Memory B cell (primary cell): ENCODE results near the gene C1QTNF6.

Experiments
- ATAC-seq: fragments of 150-1000 bp; cut with Tn5 transposase; 2 replicates; pipeline ENCODE4 v1.10.0; 2021; ENCODE audit warnings: low read depth, mild to moderate bottlenecking, moderate library complexity
- DNase-seq, 2 donors: peaks; one replicate each; pipeline ENCODE4 v3.0.0; 2022; ENCODE audit warnings: low spot score in 2 of 2
- H3K27ac Mint-ChIP-seq: one replicate; pipeline ENCODE4 v1.8.0; 2022; ENCODE audit warnings: mild to moderate bottlenecking, moderate library complexity, mixed read lengths
- H3K27me3 Mint-ChIP-seq: one replicate; pipeline ENCODE4 v1.8.0; 2022; ENCODE audit warnings: mixed read lengths
- H3K36me3 Mint-ChIP-seq: one replicate; pipeline ENCODE4 v1.8.0; 2022; ENCODE audit warnings: mild to moderate bottlenecking, mixed read lengths
- H3K4me1 Mint-ChIP-seq: one replicate; pipeline ENCODE4 v1.8.0; 2022; ENCODE audit warnings: mixed read lengths
- H3K4me3 Mint-ChIP-seq: one replicate; pipeline ENCODE4 v1.8.0; 2022; ENCODE audit warnings: mild to moderate bottlenecking, moderate library complexity, mixed read lengths
- H3K9me3 Mint-ChIP-seq: one replicate; pipeline ENCODE4 v1.8.0; 2022; ENCODE audit warnings: mixed read lengths

The C1QTNF6 gene

GRCh38 chr22:37164505-37164887 is 23.6 kb downstream of the C1QTNF6 start:
- no peak for DNase-seq
- no peak for ATAC-seq
- H3K4me3 Mint-ChIP-seq, result no peak overlapping the region
- peaks cover 31% of the 10 kb centered on the region for H3K4me1 Mint-ChIP-seq
- no peaks in the 10 kb centered on the region for H3K9me3 Mint-ChIP-seq
- H3K36me3 Mint-ChIP-seq, result no peaks in the 10 kb centered on the region
- H3K27me3 Mint-ChIP-seq, result no peaks in the 10 kb centered on the region
- H3K27ac Mint-ChIP-seq, result peak overlapping the region; percentile 62

GRCh38 chr22:37163575-37164504 is 24.2 kb downstream of the C1QTNF6 start:
- Mint-ChIP-seq H3K9me3 (no peaks in the 10 kb centered on the region), H3K27ac (peak overlapping the region; percentile 62), H3K4me1 (peaks cover 31% of the 10 kb centered on the region), H3K36me3 (no peaks in the 10 kb centered on the region), H3K4me3 (peak overlapping the region; percentile 43), H3K27me3 (no peaks in the 10 kb centered on the region)
- DNase-seq (no peak), ATAC-seq (peak; percentile 19)

GRCh38 chr22:37163096-37163489 is 25.0 kb downstream of the C1QTNF6 start:
- peaks cover 31% of the 10 kb centered on the region for H3K4me1 Mint-ChIP-seq
- no peak for ATAC-seq
- H3K4me3 Mint-ChIP-seq, result peak overlapping the region; percentile 38
- H3K9me3 Mint-ChIP-seq, result no peaks in the 10 kb centered on the region
- peak overlapping the region; percentile 35 for H3K27ac Mint-ChIP-seq
- no peaks in the 10 kb centered on the region for H3K36me3 Mint-ChIP-seq
- DNase-seq, result no peak
- no peaks in the 10 kb centered on the region for H3K27me3 Mint-ChIP-seq

GRCh38 chr22:37162221-37163095 is 25.6 kb downstream of the C1QTNF6 start:
- peak; percentile 89 for ATAC-seq
- Mint-ChIP-seq H3K36me3 (no peaks in the 10 kb centered on the region), H3K4me1 (peaks cover 28% of the 10 kb centered on the region), H3K27me3 (peaks cover 2% of the 10 kb centered on the region), H3K27ac (peak overlapping the region; percentile 35), H3K4me3 (peak overlapping the region; percentile 38), H3K9me3 (no peaks in the 10 kb centered on the region)
- DNase-seq, result peak in 1 of 2 donors; percentile 51

GRCh38 chr22:37161443-37161842 is 26.6 kb downstream of the C1QTNF6 start:
- peaks cover 21% of the 10 kb centered on the region for H3K4me1 Mint-ChIP-seq
- H3K36me3 Mint-ChIP-seq, result no peaks in the 10 kb centered on the region
- no peak overlapping the region for H3K4me3 Mint-ChIP-seq
- no peak overlapping the region for H3K27ac Mint-ChIP-seq
- ATAC-seq (no peak), DNase-seq (no peak)
- H3K27me3 Mint-ChIP-seq, result peaks cover 5% of the 10 kb centered on the region
- no peaks in the 10 kb centered on the region for H3K9me3 Mint-ChIP-seq

GRCh38 chr22:37160027-37160426 is 28.0 kb downstream of the C1QTNF6 start:
- no peak overlapping the region for H3K27ac Mint-ChIP-seq
- DNase-seq (no peak), ATAC-seq (no peak)

GRCh38 chr22:37158963-37159290 is 29.1 kb downstream of the C1QTNF6 start:
- ATAC-seq, result no peak
- H3K4me1 Mint-ChIP-seq, result peaks cover 14% of the 10 kb centered on the region
- H3K4me3 Mint-ChIP-seq, result no peak overlapping the region
- no peaks in the 10 kb centered on the region for H3K9me3 Mint-ChIP-seq
- no peak for DNase-seq
- no peak overlapping the region for H3K27ac Mint-ChIP-seq
- H3K36me3 Mint-ChIP-seq, result no peaks in the 10 kb centered on the region
- peaks cover 10% of the 10 kb centered on the region for H3K27me3 Mint-ChIP-seq

More at GRCh38 chr22:37160027-37160426, 28.0 kb downstream of the C1QTNF6 start:
- H3K4me1 Mint-ChIP-seq, result peaks cover 20% of the 10 kb centered on the region
- peaks cover 10% of the 10 kb centered on the region for H3K27me3 Mint-ChIP-seq
- no peaks in the 10 kb centered on the region for H3K9me3 Mint-ChIP-seq
- H3K36me3 Mint-ChIP-seq, result no peaks in the 10 kb centered on the region
- no peak overlapping the region for H3K4me3 Mint-ChIP-seq

GRCh38 chr22:37157516-37158285 is 30.3 kb downstream of the C1QTNF6 start:
- Mint-ChIP-seq H3K4me1 (peaks cover 8% of the 10 kb centered on the region), H3K27me3 (peaks cover 10% of the 10 kb centered on the region), H3K36me3 (no peaks in the 10 kb centered on the region), H3K27ac (no peak overlapping the region), H3K4me3 (no peak overlapping the region), H3K9me3 (no peaks in the 10 kb centered on the region)
- DNase-seq (no peak), ATAC-seq (no peak)

GRCh38 chr22:37156686-37157435 is 31.2 kb downstream of the C1QTNF6 start:
- Mint-ChIP-seq H3K4me3 (no peak overlapping the region), H3K9me3 (no peaks in the 10 kb centered on the region), H3K27me3 (peaks cover 10% of the 10 kb centered on the region), H3K27ac (no peak overlapping the region), H3K4me1 (peaks cover under 1% of the 10 kb centered on the region), H3K36me3 (no peaks in the 10 kb centered on the region)
- DNase-seq, result no peak
- no peak for ATAC-seq

GRCh38 chr22:37155971-37156370 is 32.1 kb downstream of the C1QTNF6 start:
- H3K27ac Mint-ChIP-seq, result no peak overlapping the region
- peaks cover under 1% of the 10 kb centered on the region for H3K9me3 Mint-ChIP-seq
- H3K4me3 Mint-ChIP-seq, result no peak overlapping the region
- no peaks in the 10 kb centered on the region for H3K4me1 Mint-ChIP-seq
- H3K27me3 Mint-ChIP-seq, result peaks cover 10% of the 10 kb centered on the region
- ATAC-seq (no peak), DNase-seq (no peak)
- H3K36me3 Mint-ChIP-seq, result peaks cover under 1% of the 10 kb centered on the region

- ATAC-seq, result no peak
- no peak overlapping the region for H3K4me3 Mint-ChIP-seq
- H3K27ac Mint-ChIP-seq, result no peak overlapping the region
- H3K4me1 Mint-ChIP-seq, result peaks cover 2% of the 10 kb centered on the region
- H3K36me3 Mint-ChIP-seq, result peaks cover 5% of the 10 kb centered on the region
- DNase-seq, result no peak
- peaks cover 4% of the 10 kb centered on the region for H3K9me3 Mint-ChIP-seq
- peaks cover 10% of the 10 kb centered on the region for H3K27me3 Mint-ChIP-seq
Measured at GRCh38 chr22:37154925-37155712, 32.9 kb downstream of the C1QTNF6 start.

- Mint-ChIP-seq H3K4me3 (no peak overlapping the region), H3K9me3 (peaks cover 4% of the 10 kb centered on the region), H3K27me3 (peaks cover 10% of the 10 kb centered on the region), H3K4me1 (peaks cover 9% of the 10 kb centered on the region), H3K27ac (no peak overlapping the region), H3K36me3 (peaks cover 5% of the 10 kb centered on the region)
- ATAC-seq, result no peak
- DNase-seq, result no peak
Measured at GRCh38 chr22:37153901-37154300, 34.1 kb downstream of the C1QTNF6 start.
